Raji (cell line): ENCODE results near the gene DCP1B.

Source experiments
- POLR2A ChIP-seq: IDR thresholded peaks from 2 replicates; pipeline ENCODE4 v1.6.1; 2011; ENCODE audit warnings: low read depth, low read length, control low read depth; ENCODE audit not compliant: insufficient read depth

The DCP1B gene

DNA sequence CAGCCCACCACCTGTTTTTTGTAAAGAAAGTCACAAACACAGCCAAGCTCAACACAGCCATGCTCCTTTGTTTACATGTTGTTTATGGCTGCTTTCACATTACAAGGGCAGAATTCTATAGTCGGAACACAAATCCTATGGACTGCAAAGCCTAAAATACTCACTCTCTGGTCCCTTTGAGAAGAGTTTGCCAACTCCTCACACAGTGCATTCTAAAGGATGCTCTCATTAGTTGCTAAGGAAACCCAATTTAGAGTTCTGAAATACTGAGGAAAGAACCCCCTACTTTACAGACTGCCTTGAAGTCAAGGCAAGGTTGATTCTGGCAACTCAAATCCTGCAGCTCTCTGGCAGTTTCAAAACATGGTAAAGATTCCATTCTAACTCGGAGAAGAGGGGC, 38.3 kb downstream of the DCP1B start:
- TF ChIP-seq POLR2A, result no peak

DNA sequence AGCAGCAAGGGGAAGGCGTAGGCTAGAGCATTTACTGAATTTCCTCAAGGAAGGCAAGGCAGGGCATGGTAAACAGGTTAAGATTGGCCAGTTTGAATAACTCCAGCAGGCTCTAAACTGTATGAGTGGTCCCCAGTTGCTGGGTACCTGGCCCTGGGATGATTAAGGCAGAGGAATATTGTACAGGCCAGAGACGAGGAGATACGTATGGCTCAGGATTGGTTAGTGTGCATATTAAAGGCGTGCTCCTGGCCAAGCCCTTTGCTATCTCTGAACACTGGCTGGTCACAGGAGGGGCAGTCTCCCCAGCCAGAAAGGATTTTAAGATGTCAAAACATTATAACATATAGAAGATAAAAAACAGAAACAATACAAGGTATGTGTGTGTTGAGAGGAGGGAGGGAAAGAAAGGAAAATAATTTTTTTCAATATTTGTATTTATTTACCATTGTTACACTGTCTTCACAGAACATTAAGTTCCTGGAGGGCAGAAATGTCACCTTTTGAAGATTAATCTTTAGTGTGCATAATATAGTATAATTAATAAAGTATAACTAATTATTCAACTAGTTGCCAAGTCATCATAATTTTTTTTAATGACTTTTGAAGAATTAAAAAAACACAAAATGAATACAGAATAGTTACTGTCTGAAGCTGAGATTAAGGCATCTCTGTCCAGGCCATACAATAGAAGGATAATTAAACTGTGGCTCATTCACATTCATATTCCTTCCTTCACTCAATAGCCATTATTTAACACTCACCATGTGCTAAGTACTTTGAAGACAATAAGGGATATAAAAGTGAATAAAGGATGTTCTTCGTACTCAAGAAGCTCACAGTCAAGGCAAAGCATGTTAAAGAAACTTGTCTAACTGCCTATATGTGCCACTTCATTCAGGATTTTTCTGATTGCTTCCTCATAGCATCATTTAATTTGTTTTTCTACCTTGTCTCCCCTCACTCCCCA, 41.9 kb downstream of the DCP1B start:
- TF ChIP-seq POLR2A, result no peak

DNA sequence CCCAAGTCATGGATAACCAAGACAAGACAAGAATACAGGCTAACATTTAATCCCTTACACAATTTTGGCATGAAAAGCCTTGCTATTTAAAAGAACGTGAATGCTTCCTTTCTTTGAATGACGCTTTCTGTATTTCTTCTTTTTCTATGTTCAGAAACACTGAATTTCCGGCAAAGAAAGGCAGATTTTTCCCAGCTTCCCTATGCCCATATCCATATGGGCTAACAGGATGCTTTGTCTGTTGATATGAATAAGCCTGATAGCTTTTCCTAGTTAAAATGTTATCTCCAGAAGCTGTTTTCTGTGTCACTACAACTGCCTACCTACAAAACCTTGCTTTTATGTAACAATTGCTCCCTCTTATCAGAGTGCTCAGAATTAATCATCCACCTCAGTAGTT, 47.5 kb downstream of the DCP1B start:
- TF ChIP-seq POLR2A, result no peak

DNA sequence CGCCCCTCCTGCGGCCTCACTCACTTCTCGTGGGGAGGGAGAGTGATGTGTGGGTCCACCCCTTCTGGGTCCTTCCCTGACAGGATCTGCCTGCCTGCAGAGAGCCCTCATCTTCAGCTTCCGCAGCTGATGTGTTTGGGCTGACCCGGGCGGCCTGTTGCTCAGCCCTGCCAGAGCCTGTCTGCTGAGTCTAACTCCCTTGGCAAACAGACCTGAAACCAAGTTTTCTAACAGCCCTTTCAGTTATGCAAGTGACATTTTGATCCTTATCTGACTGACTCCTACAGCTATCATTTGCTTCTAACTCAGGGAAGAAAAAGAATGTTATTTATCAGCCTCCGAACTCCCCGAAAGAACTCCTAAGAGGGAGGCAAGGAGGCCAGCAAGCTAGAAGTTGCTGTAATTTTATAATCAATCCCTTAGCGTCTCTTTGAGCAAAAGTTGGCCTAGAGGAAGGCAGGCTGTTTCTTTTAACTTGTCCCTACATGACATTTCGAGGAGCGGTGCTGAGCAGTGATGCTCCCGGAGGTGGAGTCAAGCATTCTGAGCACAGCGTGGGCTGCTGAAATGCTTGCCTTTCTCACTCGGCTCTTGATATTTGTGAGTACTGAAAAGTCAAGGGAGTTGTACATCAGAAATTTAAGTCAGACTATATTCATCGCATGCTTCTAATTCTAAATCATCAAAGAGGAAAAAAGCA, 54.3 kb downstream of the DCP1B start:
- no peak for TF ChIP-seq POLR2A

DNA sequence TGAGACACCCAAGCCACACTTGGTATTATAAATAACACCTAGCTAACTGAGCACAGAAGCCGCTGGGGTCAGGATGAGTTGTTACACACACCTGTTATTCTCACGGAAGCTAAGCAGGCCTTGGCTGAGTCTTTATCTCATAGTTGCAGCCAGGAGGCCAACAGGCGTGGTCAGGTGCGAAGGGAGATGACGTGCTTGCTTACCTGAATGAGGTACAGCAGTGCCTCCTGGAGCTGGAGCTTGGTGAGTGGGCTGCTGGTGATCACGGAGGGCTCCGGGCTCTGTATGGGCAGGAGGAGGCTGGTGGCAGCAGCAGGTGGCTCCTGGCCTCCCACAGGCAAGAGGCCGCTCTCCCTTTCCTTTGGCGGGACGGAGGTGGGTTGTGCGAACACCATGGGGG, 55.4 kb downstream of the DCP1B start:
- no peak for TF ChIP-seq POLR2A

DNA sequence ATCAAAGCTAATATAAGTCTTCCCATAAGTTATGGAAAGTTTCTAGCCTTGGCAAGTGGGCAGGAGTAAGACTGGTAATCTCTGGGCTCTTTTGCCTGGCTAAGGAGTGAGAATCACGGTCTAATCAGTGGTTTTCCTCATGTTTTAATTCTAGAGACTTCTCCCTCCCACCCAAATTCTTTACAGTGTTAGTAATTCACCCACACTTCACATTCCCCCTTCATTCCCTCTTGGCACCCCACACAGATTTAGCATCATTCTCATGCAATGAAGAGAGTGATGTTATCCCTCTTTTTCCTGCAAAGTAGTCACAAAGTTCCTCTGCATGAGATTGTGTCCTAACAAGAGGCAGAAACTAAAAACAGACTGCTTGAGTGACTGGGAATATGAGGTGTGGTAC, 57.2 kb downstream of the DCP1B start:
- no peak for TF ChIP-seq POLR2A

DNA sequence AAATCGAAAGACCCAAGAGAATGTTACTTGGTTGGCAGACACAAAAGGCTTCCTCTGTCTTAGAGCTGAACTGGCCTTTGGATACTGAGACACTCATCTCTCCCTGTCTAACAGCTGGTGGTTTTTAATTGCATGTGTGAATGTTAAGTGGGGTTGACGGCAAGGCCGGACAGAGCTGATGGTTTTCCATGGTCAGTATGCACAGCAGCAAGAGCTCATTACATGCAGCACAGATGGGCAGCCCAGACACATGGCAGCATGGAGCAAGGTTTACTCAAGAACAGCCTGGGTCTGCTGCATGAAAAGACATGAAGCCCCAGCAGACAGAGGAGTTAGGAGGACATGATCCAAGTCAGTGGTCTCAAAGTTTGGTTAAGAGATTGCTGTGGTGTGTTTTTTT, 58.0 kb downstream of the DCP1B start:
- TF ChIP-seq POLR2A, result no peak

DNA sequence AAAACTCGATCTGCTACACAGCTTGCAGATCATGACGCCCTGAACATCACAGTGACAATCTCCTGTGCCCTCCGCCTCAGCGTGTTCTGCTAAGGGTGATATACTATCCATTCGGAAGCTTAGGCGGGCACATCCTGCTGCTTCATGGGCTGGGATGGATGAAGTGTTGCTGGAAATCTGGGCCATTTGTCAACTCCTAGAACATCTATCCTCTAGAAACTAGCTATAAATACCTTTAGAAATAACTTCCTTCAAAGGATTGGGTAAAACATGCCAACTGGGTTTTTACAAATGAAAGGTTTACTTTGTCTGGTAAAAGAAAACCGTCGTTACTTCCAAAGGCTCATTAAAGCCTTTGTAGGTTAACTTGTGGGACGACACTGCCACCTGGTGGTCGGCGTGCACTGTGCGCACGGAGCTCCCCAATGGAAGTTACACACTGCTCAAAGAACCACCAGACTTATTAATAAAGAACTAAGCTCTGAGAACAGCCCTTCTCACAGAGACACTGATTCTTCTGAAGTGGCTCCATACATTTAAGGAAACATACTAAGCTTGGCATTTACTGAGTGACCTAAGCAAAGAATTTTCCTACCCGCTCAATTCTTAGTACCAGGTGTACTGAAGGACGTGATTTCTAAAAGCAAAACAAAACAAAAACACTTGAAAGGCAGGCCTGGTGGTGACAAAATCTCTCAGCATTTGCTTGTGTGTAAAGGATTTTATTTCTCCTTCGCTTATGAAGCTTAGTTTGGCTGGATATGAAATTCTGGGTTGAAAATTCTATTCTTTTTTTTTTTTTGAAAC, 64.3 kb downstream of the DCP1B start:
- TF ChIP-seq POLR2A, result no peak

DNA sequence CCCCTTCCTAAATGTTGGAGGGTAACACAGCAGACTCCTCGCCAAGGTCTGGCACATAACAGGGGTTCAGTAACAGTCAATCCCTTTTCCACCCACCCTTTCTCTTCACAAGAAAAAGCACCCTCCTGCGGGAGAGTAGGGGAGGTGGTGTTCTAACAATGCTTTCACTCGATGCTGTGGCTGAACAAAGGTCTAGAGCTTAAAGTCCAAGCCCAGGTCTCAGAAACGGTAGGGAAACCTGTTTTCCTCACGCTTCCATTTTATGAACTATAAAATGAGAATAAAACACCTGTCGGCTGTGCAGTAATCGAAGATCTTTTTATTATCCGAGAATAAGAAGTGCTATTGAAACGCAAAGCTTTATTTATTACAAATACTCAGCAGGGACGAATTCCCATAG, 64.9 kb downstream of the DCP1B start:
- TF ChIP-seq POLR2A, result no peak

DNA sequence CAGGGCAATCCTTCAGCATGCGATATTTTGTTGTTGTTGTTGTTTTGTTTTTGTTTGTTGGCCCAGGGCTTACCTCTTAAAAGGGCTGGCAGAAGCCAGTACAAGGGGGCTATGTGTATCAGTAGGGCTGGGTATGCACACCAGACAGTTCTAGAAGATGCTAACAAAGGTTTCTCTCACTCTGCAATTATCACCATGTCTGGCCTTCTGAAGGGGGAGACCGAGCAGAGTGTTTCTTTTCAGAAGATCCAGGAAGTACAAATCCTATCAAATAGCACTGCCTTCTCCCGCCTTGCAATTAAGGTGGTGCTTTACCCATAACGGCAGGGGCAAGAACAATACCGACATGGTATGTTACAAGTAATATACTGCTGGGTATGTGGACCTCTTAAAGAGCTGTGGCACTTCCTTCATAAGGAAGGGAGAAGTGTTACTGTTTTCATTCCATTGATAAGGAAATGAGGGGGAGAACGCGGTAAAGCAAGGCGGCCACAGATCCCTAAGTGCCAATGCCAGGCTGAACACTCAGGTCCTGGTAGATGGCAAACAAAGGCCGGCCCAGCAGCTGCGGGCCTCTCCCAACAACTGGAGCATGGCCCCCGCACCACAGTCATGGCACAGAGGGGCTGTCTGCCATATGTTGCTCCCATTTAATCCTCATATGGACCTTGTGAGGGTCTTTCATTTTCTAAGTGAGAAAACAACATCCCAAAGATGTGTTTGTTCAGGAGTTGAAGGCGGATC, 66.6 kb downstream of the DCP1B start:
- TF ChIP-seq POLR2A, result no peak

DNA sequence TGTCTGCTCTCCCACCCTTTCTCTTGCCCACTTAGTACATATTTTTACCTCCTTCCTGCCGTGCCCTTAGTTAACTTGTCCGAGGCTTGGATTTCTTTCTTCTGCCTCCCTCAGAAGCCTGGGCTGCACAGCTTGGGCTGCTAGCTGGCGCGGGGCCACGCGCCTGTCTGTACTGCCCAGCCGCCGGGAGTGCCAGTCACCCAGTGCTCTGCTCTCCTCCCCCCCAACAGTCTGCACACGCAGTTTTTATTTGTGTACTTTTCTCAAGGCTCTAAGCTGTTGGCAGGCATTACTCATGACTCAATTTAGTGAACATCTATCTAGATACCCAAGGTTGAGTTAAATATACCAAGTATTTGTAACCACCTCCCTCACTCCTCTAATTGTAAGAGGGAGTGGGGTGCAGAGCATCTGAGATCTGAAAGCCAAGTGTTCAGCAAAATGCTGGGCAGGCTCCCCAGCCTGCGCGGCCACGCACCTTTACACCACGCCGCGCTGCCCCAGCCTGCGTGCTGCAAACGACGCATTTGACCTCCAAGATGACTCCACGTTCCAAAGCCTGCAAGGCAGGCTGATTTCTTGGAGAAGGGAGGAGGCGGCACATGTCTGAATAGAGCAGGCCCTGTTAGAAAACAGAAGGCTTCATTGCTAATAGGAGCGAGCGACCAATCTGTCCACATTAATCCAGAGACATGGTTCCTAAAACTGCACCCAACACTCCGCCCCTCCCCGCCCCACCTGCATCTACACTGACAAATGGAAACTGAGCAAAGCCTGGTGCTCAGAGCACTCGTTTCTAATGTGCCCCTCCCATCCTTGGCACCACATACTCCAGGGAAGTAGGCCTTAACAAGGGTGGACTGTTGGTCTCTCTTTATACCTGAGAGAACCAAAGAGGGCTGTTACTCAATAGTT, 67.6 kb downstream of the DCP1B start:
- TF ChIP-seq POLR2A, result no peak

DNA sequence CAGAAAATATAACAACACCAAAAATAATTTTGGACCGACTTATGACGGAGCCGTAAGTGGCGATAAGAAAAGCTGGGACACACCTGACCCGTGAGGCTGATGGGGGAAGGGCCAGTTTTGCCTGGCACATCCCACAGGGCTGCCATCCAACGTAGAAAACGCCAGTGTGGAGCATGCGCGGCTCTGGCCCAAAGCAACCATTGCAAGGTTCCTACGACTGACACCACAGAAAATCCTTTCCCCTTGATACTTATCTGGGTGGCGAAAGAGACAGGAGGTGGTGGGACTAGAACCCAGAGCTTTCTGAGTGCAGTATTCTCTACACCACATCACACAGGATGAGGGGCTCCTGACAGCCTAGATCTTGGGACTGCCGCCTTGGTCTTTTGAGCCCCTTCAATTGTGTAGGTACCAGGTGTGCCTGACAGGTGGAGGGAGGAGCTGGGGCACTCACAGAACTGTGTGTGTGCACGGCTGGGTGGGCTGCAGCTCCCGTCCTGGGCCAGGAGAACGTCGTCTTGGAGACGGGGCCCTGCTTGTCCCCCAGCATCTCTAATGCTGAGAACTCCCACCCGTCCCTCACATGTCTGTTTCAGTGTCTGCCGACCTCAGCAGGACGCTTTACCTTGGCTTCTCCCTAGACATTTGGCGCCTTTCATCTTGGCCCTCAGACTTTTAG, 68.4 kb downstream of the DCP1B start:
- no peak for TF ChIP-seq POLR2A

DNA sequence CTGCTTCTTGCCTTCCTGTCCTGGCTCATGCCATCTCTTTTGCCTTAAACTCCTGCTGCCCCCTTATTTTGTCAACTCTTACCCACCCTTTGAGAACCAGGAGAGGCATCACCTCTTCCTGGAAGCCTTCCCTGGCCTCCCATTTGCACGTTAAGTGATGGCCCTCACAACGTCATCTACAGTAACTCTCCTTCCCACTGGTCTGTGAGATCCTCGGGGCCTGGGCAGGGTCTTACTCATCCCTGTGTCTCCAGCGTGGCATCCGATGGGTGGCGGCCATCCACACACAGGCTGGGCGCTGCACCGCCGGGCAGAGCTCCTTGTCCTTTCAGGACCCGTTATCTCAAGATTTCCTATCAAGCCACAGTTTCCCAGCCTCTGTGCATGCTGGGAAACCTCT, 69.0 kb downstream of the DCP1B start:
- TF ChIP-seq POLR2A, result no peak
